C4-2B (cell line): ENCODE measurements around the gene GLIPR1.

Source experiments
- ZFX ChIP-seq: fragments of 450-650 bp; IDR thresholded peaks from 2 replicates; pipeline ENCODE4 v1.6.1; 2017
- TF ChIP-seq, protein P1 (sequence below): fragments of 450-650 bp; conservative IDR thresholded peaks from 2 replicates; pipeline ENCODE4 v1.5.1; 2017; ENCODE audit warnings: mild to moderate bottlenecking

DNA sequence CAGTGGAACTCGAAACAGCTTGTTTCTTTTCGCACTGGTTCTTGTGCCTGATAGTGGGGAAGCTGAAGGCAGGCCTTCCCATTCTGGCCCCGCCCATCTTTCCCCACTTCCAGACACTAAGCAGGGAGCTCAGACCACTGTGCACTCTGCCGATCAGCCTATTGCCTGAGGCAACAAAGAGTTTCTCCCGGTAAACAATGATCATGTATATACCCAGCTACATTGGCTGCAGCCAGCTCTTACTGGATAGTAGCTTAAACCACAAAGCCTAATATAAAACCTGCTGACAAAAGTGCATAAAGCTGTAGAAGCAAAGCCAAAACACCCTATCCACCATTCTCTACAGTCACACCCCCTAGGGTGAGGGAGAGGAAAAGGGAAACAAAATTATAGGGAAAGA is 24.7 kb upstream of the GLIPR1 start:
- TF ChIP-seq, protein P1, sequence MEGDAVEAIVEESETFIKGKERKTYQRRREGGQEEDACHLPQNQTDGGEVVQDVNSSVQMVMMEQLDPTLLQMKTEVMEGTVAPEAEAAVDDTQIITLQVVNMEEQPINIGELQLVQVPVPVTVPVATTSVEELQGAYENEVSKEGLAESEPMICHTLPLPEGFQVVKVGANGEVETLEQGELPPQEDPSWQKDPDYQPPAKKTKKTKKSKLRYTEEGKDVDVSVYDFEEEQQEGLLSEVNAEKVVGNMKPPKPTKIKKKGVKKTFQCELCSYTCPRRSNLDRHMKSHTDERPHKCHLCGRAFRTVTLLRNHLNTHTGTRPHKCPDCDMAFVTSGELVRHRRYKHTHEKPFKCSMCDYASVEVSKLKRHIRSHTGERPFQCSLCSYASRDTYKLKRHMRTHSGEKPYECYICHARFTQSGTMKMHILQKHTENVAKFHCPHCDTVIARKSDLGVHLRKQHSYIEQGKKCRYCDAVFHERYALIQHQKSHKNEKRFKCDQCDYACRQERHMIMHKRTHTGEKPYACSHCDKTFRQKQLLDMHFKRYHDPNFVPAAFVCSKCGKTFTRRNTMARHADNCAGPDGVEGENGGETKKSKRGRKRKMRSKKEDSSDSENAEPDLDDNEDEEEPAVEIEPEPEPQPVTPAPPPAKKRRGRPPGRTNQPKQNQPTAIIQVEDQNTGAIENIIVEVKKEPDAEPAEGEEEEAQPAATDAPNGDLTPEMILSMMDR: no peak
- TF ChIP-seq ZFX: no peak
